CD1c-positive myeloid dendritic cell (primary cell): ENCODE measurements around the gene ZNF862.

Experiments used
- DNase-seq: peaks from one replicate; pipeline ENCODE4 v3.0.0-alpha.2; 2016; ENCODE audit errors: extremely low spot score

Gene ZNF862

DNA sequence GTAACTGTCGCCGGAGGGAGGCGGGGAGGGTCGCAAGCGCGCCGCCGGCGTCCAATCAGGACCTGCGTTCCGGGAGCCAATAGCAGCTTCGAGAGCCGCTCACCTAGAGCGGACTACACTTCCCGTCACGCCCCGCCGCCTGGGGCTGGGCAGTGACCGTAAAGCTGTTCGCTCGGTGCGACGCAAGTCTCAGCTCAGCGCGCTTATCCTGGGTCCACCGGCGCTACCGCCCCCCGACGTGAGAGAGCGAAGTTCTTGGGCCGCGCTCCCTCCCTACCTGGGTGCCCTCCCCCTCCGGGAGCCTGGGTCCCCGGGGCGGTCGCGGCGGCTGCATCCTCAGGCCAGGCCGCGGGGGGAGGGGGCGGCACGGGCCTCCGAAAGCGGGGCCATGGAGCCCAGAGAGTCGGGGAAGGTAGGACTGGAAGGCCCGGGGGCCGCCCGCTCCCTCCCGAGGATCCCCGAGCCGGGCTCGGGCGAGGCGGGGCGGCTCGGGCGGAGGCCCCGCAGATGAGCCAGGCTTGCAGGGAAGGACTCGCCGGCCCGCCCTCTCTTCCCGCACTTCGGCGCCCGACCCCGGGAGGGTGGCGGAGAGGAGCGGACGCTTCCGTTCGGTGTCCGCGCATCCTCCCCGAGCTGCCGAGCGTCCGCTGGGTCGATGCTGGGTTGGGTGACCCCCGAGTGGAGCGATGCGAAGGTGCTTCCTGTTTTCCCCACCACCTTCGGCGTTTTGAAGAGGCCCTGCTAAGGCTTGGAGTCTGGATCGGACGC, at the start of gene ZNF862:
ZNF862 (plus strand) TSS at position 152 of the 768 bp plus-strand sequence; CDS start at position 389, 237 bp downstream.
- peak; percentile 97 for DNase-seq

DNA sequence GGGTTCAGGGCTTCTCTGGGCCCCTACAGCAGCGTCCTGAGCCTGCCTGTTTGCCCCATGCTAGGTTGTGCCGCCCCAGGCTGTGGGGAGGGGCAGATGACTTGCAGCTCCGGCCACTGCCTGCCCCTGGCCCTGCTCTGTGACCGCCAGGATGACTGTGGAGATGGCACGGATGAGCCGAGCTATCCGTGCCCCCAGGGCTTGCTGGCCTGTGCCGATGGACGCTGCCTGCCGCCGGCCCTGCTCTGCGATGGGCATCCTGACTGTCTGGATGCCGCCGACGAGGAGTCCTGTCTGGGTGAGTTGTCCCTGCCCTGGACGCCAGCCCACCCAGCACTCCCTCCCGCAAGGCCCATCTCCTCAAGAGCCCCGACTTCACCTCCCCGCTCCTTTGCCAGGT, 49.1 kb upstream of the ZNF862 start:
- DNase-seq = no peak

- peak; percentile 76 for DNase-seq
Measured at GRCh38 chr7:149790146-149790548, 48.0 kb upstream of the ZNF862 start.

- no peak for DNase-seq
Measured at GRCh38 chr7:149790754-149791360, 47.3 kb upstream of the ZNF862 start.

DNA sequence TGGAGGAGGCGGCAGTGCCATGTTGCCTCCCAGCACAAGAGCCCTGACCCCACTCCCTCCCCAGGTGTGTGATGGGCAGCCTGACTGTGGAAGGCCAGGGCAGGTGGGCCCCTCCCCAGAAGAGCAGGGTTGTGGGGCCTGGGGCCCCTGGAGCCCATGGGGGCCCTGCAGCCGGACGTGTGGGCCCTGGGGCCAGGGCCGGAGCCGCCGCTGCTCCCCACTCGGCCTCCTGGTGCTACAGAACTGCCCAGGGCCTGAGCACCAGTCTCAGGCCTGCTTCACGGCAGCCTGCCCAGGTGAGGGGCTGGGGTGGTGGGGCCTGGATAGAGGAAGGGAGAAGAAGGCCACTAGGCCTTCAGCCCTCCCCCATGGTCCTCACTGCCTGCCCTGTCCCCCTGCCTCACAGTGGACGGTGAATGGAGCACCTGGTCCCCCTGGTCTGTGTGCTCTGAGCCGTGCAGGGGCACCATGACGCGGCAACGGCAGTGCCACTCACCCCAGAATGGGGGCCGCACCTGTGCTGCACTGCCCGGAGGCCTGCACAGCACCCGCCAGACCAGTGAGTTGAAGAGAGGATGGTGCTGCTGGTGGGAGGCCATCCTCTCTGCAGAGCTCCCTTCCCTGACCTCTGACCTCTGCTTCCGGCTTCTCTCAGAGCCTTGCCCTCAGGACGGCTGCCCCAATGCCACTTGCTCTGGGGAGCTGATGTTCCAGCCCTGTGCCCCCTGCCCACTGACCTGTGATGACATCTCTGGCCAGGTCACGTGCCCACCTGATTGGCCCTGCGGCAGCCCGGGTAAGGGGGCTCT, 46.6 kb upstream of the ZNF862 start:
- DNase-seq = no peak

GRCh38 chr7:149792220-149792595, 46.0 kb upstream of the ZNF862 start:
- no peak for DNase-seq

- DNase-seq = no peak
Measured at GRCh38 chr7:149793261-149793660, 44.9 kb upstream of the ZNF862 start.

DNA sequence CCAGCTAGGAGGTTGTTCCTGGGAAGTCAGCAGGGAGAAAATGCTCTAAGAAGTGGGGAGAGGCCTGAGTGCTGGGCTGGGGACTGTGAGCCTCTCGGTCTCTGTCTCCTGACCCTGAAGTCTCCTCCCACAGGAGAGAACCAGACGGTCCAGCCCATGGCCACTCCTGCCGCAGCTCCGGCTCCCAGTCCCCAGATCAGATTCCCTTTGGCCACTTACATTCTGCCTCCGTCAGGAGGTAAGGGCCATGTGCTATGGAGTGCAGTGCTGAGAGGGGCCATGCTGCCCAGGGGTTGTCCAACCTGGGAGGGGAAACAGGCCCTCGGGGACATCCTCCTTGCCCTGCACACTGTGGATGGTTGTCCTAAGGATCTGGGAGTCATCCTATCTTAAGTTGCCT, 43.5 kb upstream of the ZNF862 start:
- DNase-seq = no peak

GRCh38 chr7:149795126-149795525, 43.0 kb upstream of the ZNF862 start:
- no peak for DNase-seq

DNA sequence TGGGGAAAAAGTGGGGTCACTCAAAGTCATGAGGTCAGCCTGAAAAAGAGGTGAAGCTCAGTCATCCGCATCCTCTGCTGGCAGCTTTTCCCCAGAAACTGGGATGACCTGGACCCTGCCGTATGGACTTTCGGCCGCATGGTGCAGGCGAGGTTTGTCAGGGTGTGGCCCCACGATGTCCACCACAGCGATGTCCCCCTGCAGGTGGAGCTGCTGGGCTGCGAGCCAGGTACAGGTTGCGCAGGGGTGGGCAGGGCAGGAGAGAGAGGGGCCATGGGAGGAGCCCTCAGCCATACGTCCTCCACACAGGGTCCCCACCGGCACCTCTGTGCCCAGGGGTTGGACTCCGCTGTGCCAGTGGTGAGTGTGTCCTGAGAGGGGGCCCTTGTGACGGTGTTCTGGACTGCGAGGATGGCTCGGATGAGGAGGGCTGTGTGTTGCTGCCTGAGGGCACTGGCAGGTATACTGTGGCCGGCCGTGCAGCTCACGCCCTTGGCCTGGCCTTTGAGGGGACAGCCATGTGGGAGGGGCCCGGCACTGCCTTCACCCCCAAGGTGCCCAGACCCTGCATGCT, 41.8 kb upstream of the ZNF862 start:
- no peak for DNase-seq

DNA sequence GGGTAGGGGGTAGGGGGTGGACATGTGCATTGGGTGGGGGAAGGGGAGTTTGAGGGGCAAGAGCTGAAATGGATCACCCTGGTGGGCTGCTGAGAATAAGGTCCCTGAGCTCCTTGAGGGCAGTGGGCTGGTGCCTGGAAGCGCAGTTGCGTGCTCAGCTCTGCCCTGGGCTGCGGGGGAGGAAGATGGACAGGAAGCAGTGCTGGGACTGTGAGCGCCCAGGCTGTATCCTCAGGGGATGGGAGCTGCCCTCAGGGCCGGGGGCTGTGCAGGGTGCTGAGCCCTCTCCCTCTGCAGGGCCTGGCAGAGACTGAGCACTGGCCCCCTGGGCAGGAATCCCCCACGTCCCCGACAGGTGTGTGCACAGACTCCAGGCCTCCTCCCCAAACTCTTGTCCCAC, 40.4 kb upstream of the ZNF862 start:
- DNase-seq = no peak

- peak; percentile 45 for DNase-seq
Measured at GRCh38 chr7:149799397-149800168, 38.6 kb upstream of the ZNF862 start.

GRCh38 chr7:149800169-149800555, 38.0 kb upstream of the ZNF862 start:
- DNase-seq = no peak

DNA sequence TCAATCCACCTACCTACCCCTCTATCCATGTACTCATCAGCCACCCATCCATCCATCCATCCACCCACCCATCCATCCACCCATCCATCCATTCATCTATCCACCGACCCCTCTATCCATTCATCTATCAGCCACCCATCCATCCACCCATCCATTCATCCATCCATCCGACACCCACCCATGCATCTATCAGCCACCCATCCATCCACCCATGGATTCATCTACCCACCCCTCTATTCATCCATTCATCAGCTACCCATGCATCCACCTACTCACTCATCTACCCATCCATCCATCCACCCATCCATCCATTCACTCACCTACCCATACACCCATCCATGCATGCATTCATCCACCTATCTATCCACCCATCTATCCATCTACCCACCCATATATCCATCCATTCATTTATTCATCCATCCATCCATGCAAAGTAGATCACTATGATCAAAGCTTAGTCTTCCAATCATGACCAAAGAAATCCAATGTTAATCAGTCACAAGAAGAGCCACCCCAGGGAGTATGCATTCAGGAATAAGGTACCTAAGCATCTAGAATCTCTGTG, 37.1 kb upstream of the ZNF862 start:
- DNase-seq = no peak

DNA sequence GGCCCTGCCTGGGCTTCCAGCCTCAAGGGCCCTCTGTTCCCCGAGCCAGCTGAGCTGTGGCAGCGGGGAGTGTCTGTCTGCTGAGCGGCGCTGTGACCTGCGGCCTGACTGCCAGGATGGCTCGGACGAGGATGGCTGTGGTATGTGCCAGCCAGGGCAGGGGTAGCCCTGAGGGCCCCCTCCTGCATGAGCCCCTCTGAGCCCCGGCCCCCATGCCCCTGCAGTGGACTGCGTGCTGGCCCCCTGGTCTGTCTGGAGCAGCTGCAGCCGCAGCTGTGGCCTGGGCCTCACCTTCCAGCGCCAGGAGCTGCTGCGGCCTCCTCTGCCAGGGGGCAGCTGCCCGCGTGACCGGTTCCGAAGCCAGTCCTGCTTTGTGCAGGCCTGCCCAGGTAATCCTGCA, 36.4 kb upstream of the ZNF862 start:
- DNase-seq = no peak

GRCh38 chr7:149802966-149803365, 35.2 kb upstream of the ZNF862 start:
- no peak for DNase-seq

DNA sequence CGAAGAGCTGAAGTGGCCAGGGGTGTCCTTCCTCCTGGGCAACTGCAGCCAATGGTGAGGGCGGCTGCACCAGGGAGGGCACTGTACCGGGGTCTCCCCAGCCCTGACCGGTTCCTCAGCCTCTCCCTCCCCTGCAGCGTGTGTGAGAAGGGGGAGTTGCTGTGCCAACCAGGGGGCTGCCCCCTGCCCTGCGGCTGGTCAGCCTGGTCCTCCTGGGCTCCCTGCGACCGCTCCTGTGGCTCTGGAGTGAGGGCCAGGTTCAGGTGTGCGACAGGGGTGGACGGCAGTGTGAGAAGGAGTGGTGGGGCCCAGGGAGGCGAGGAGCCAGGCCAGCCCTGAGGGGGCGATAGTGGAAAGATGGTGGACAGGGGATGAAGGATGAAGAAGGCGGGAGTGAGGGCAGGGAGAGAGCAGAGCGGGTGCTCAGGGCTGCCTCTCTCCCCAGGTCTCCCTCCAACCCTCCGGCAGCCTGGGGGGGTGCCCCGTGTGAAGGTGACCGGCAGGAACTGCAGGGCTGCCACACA, 34.6 kb upstream of the ZNF862 start:
- DNase-seq = no peak

GRCh38 chr7:149804106-149804505, 34.1 kb upstream of the ZNF862 start:
- no peak for DNase-seq

DNA sequence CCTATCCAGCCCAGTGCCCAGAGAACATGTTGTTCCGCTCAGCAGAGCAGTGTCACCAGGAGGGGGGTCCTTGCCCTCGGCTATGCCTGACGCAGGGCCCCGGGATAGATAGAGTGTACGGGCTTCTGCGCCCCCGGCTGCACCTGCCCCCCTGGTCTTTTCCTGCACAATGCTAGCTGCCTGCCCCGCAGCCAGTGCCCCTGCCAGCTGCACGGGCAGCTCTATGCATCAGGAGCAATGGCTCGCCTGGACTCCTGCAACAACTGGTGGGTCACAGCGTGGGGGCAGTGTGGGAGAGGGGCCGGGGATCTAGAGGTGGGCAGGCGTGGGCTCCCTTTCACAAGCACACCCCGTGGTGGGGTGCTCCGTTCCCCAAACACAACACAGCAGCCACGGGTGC, 31.4 kb upstream of the ZNF862 start:
- no peak for DNase-seq

DNA sequence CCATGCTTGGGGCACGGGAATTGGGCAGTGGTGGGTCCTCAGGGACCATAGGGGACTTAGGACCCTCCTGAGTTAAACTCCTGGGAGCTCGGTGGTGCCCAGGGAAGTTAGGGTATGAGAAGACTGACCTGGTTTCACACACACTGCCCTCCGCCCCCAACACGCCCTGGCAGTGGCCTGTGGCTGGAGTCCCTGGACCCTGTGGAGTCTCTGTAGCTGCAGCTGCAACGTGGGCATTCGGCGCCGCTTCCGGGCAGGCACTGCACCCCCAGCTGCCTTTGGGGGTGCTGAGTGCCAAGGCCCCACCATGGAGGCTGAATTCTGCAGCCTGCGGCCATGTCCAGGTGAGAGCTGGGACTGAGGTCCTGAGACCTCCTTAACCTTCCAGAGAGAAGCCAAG, 29.9 kb upstream of the ZNF862 start:
- DNase-seq = no peak

GRCh38 chr7:149809215-149809614, 29.0 kb upstream of the ZNF862 start:
- DNase-seq = no peak
